GM19193 (cell line): ENCODE results near the gene SLC8A1.

Source experiments
- POLR2A ChIP-seq: IDR thresholded peaks from 4 replicates; pipeline ENCODE4 v1.6.1; 2011; ENCODE audit not compliant: insufficient read depth, insufficient read length; ENCODE audit errors: extremely low read depth

The SLC8A1 gene

DNA sequence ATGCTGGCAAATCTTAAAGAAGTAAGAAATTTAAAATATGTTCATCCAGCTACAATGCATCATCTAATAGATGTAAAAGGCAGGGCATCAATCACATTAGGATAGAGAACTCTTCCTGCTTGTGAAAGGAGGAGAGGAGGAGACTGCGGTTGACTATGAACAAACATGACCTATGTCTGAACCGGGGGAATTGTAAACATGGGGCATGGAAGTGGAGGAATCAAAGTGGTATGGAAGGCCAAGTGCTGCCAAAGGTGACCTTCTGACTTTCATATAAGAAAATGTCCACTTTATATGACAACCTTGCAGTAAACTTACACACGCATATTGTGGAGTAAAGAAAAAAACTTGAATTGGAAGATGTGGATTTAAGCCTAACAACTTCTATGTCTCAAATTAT, 20.0 kb upstream of the SLC8A1 start:
- TF ChIP-seq POLR2A, result no peak

DNA sequence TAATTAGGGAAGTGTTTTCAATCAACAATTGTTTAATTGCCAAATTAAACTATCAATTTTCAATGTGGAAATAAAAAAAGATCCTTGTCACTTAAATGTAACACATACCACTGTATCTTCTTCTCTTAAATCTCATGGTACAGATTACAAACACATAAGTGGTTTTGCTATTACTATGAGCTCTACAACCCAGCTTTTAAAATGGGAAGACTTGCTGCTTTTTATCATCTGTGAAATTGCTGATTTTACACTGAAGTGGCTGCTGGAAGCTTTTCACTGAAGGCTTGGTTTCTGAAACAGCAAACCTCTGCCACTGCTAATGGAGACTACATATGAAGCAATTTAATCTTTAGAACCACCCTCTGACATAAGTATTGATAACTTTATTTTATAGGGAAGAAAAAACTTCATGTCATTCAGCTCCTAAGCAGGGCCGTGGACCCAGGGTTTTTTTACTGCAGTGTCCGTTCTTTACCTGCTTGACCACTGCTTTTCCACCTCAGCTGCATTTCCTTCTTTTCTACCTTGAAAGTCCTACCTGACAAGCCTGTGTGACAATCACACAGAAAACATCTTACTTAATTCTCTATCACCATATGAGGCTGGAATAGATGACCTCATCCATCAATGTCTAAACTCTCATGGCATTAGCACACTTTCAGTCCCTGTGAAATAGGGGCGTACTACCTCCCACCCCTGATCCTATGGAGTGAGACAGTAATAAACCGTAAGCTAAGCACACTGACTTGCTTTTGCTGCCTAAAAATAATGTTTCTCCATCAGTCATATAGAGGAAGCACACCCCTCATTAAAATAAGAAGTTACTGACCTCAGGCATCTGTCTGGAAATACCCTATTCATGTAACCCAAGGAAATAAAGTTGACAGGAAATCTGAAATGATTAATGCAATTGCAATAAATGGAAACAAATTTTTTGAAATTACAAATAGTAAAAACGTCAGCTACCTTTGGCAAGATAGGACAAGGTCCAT, 19.2 kb upstream of the SLC8A1 start:
- no peak for TF ChIP-seq POLR2A

- no peak for TF ChIP-seq POLR2A
These were observed 15.2 kb upstream of the SLC8A1 start for GRCh38 chr2:40466935-40467572.

DNA sequence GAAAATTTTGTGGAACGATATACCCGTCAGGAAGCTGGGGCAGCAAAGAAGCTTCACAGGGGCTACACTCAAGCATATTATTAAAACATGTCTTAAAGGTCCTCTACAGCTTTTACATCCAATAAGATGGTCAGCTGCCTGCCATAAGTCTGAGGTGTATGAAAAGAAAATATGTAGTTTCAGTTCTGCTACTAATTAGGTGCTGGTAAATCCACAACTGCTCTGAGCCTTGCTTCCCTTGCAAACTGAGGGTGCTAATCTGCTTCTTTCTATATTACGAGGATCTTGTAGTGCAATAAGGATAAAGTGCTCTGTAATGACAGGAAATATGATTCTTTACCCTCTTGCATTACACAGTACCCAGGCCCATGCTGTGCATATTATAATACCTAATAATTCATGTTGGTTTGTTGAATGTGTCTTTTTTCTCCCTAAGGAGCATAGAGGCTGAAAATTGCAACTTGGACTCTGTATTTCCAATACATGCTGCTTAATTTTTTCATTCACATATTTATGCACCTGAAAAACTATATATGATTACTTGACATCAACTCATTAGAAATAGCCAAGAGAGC, 14.5 kb upstream of the SLC8A1 start:
- no peak for TF ChIP-seq POLR2A

GRCh38 chr2:40463112-40463511, 11.2 kb upstream of the SLC8A1 start:
- TF ChIP-seq POLR2A, result no peak

DNA sequence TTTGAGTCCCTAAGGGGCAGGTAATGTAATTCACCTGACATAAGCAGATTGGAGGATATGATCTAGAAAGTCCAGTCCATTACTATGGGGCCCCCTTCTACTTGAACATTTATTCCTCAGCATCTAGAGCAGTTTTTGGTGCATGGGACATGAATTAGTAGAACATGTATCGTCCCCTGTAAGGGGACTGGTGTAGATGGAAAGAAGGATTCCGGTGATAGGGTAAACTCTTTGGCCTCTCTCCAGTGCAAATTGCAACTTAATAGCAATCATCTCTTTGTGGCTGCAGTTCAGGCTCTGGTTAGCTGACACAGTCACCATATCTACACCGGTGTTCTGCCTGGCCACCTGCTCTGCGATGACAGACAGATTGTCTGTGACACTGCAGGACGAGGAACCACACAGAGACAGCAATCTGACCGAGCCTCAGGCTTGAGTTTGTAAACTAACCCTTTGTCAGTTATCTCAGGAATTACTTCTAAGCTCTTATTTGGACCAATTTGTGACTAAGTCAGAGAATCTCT, 6.4 kb upstream of the SLC8A1 start:
- TF ChIP-seq POLR2A, result no peak

DNA sequence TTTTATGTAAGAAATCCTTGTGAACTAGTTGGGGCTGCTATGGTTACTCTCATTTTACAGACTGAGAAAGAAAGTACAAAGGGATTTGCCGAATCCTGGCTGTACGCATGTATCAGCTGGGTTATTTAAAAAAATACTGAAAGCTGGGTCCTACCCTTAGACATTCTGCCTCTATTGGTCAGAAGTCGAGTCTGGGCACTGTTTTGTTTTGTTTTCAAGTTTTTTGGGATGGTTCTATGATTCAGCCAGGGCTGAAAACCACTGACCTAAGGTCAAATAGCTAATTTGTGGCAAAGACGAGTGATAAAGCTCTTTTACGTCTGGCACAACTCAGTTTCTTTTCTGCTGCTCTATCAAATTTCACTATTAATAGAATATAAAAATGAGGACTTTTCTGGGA, 5.9 kb upstream of the SLC8A1 start:
- no peak for TF ChIP-seq POLR2A

DNA sequence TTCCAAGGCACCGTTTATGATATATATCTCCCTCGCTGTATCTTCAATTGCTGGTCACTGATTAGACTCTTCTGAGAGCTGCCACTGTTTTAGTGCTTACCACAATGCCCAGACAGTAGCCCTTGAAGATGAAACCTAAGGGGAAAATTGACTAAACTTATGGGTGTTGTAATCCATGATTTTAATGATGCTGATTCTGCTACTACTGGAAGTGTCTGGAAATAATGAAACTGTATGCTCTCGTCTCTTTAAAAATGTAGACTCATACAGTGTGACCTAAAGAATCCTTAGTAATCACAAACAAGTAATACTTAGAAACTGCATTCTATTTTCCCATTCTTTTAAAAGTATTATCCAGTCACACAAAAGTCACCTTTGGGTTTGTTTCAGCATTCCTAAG, 5.5 kb upstream of the SLC8A1 start:
- no peak for TF ChIP-seq POLR2A

DNA sequence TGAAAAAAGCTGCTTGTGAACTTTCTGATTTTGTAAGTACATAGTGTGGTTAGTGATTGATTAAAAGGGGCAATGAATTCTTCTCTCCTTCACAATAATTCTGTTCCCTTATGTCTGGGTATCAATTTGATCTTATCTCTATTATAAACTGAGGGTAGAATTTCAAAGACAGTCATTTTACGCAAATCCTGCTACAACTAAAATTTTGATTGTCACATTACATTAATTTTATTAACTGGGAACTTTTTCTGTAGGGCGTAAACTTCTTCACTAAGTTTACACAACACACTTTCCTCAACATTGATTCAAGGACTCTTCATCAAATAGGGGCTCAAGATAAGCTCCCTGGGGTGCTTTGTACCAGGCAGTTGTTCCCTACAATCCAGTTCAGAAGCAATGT, 5.0 kb upstream of the SLC8A1 start:
- no peak for TF ChIP-seq POLR2A

DNA sequence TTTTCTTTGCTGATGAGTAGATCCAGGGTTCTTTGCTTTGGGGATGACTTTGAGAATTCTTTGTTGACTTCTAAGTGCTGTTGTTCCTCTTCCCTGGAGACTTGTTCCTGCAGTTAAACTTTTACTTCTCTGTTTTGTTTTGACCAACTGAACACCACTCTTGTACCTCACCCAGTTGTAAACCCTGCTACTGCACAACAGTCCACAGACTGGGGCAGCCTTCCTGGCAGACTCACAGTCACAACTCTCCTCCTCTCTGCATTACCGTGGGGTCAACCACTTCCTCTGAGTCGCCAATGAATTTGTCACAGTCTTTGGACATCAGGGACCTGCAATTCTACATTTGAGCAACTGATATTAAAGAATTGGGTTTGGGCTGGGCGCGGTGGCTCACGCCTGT, 3.8 kb upstream of the SLC8A1 start:
- TF ChIP-seq POLR2A, result no peak

DNA sequence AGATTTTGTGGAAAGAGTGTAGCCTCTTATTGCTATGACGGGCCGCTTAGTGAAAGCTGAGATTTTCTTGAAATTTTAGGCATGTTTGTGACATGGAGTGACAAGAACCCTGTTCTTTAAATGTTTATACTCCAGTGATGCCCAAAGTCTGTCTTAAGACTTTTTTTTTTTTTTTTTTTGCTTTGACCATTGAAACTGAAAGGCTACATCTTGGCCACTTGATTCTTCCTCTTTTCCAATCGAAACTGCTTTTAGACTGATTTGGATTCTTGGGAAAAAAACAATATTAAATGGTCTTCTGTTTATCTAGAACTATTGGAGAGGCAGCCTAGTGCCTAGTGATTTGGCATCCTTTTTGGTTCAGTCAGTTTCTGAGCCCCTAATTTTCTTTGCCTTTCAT, 2.4 kb upstream of the SLC8A1 start:
- no peak for TF ChIP-seq POLR2A

DNA sequence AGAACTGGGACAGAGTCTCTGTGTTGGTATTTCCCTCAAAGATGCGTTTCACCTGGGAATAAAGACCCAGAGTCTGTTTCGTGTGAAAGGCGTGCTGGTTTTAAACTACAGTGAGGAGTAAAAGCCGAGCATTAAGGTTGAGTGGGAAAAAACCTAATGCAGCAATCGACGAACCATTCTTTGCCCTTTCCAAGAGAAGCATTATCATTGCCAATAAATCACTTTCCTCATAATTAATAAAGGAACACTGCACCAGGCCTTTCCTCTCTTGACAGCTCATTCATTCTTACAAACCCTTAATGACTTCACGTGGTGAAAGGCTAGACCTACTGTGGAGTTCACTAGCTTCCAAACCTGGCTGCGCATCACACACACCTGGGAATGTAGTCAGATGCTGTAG, 896 bp upstream of the SLC8A1 start:
- no peak for TF ChIP-seq POLR2A

- no peak for TF ChIP-seq POLR2A
These were observed 977 bp downstream of the SLC8A1 start for GRCh38 chr2:40450796-40451430.

DNA sequence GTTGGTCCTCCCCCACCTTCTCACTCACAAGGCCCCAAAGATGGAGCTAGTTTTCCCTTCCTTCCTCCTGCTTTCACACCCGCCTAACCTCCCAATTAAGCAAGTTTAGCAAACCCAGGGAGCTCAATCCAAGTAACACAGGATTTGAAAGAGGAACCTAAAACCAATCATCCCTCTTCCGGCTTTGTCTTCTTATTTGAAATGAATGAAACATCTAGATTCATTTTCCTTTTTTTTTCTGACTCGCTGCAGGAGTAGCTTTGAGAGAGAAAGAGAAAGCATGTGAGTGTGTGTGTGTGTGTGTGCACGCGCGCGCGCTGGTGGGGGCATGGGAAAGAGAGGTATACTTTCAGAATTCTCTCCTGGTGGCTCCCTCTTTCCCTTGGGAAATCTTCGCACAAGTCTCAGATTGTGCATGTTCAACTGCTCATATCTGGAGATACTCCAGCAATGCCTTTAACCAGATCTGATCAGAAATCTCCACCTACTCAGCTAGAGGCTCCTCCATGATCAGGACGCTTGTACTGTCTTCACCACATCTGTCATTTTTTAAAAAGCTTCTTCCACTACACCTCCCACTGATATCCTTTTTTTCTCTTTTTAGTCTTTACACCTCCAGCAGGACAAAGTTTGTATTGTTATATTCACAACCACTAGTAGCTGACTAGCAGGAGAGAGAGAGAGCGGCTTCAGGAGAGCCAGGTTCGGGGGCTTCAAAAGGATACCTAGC, 1.7 kb downstream of the SLC8A1 start:
- TF ChIP-seq POLR2A, result no peak

- no peak for TF ChIP-seq POLR2A
These were observed 3.3 kb downstream of the SLC8A1 start for GRCh38 chr2:40448476-40449079.

- TF ChIP-seq POLR2A, result no peak
These were observed 6.4 kb downstream of the SLC8A1 start for GRCh38 chr2:40445467-40445866.
